WTC11 (cell line): ENCODE data around the gene CAMTA1. TPM values are rescaled to one million over a fixed set of nuclear protein-coding genes. Genes with fewer than 3 reads are reported as not detected.

Source experiments
- ATAC-seq: fragments of 200-7000 bp; cut with Tn5 transposase; 2 replicates; pipeline ENCODE4 v1.10.0; 2021; ENCODE audit warnings: mild to moderate bottlenecking, moderate library complexity
- CTCF ChIA-PET: fragments of 300-600 bp; sonication (Branson Sonifier 250); formaldehyde crosslinking; loops from one replicate; lab custom pipeline; 2021; ENCODE audit warnings: antibody characterized with exemption; lab: Charles Lee
- POLR2A ChIA-PET: fragments of 350-600 bp; sonication (Branson Sonifier 250); formaldehyde crosslinking; loops from one replicate; lab custom pipeline; 2021; ENCODE audit warnings: antibody characterized with exemption; lab: Charles Lee
- DNase-seq: peaks from one replicate; pipeline ENCODE4 v3.0.0; 2021; ENCODE audit warnings: low spot score
- H3K27ac Mint-ChIP-seq: 2 replicates; pipeline ENCODE4 v1.8.0; 2021; ENCODE audit warnings: mixed read lengths
- H3K27me3 Mint-ChIP-seq: 2 replicates; pipeline ENCODE4 v1.8.0; 2021; ENCODE audit warnings: low read depth, mild to moderate bottlenecking, moderate library complexity, mixed read lengths
- H3K36me3 Mint-ChIP-seq: 2 replicates; pipeline ENCODE4 v1.8.0; 2021; ENCODE audit warnings: mixed read lengths
- H3K4me1 Mint-ChIP-seq: 2 replicates; pipeline ENCODE4 v1.8.0; 2022; ENCODE audit warnings: mixed read lengths
- H3K4me3 Mint-ChIP-seq: 2 replicates; pipeline ENCODE4 v1.8.0; 2021; ENCODE audit warnings: mild to moderate bottlenecking, moderate library complexity, mixed read lengths
- H3K9me3 Mint-ChIP-seq: 2 replicates; pipeline ENCODE4 v1.8.0; 2021; ENCODE audit warnings: mixed read lengths
- ATF1 ChIP-seq: sonication (generic); formaldehyde crosslinking; IDR thresholded peaks from 2 replicates; pipeline ENCODE4 v1.8.1; 2023; ENCODE audit warnings: mild to moderate bottlenecking, moderate library complexity, missing genetic modification reagents
- ELF4 ChIP-seq: sonication (generic); formaldehyde crosslinking; IDR thresholded peaks from 2 replicates; pipeline ENCODE4 v1.8.1; 2022; ENCODE audit warnings: low read depth, mild to moderate bottlenecking, moderate library complexity, missing genetic modification reagents
- ESRRA ChIP-seq: sonication (generic); formaldehyde crosslinking; IDR thresholded peaks from 2 replicates; pipeline ENCODE4 v1.8.1; 2022; ENCODE audit warnings: mild to moderate bottlenecking, missing genetic modification reagents, borderline replicate concordance
- GABPB1 ChIP-seq: sonication (generic); formaldehyde crosslinking; IDR thresholded peaks from 2 replicates; pipeline ENCODE4 v1.8.1; 2023; ENCODE audit warnings: mild to moderate bottlenecking, missing genetic modification reagents
- GRHL2 ChIP-seq: fragments of 250-450 bp; sonication (Bioruptor Pico); IDR thresholded peaks from 2 replicates; pipeline ENCODE4 v1.8.0; 2022; ENCODE audit warnings: mild to moderate bottlenecking, moderate library complexity; ENCODE audit not compliant: insufficient replicate concordance, severe bottlenecking
- HMGA2 ChIP-seq: fragments of 250-450 bp; sonication (Bioruptor Pico); IDR thresholded peaks from 2 replicates; pipeline ENCODE4 v1.4.0; 2021; ENCODE audit warnings: mild to moderate bottlenecking, moderate library complexity
- HMGXB4 ChIP-seq: sonication (generic); formaldehyde crosslinking; IDR thresholded peaks from 2 replicates; pipeline ENCODE4 v1.8.1; 2023; ENCODE audit warnings: mild to moderate bottlenecking, moderate library complexity, missing genetic modification reagents
- MXD4 ChIP-seq: fragments of 250-450 bp; sonication (Bioruptor Pico); IDR thresholded peaks from 2 replicates; pipeline ENCODE4 v1.8.0; 2021; ENCODE audit warnings: mild to moderate bottlenecking, moderate library complexity, borderline replicate concordance
- NFYB ChIP-seq: sonication (generic); formaldehyde crosslinking; conservative IDR thresholded peaks from 2 replicates; pipeline ENCODE4 v1.8.0; 2022; ENCODE audit warnings: low read depth, missing genetic modification reagents
- PRRX2 ChIP-seq: fragments of 250-450 bp; sonication (Bioruptor Pico); IDR thresholded peaks from 2 replicates; pipeline ENCODE4 v1.8.0; 2021; ENCODE audit warnings: mild to moderate bottlenecking
- RORB ChIP-seq: fragments of 250-450 bp; sonication (Bioruptor Pico); IDR thresholded peaks from 2 replicates; pipeline ENCODE4 v1.9.0; 2021; ENCODE audit warnings: mild to moderate bottlenecking
- TCF7 ChIP-seq: sonication (generic); formaldehyde crosslinking; IDR thresholded peaks from 2 replicates; pipeline ENCODE4 v1.8.0; 2022; ENCODE audit warnings: mild to moderate bottlenecking, low read depth, missing genetic modification reagents, moderate library complexity
- USF2 ChIP-seq: sonication (generic); formaldehyde crosslinking; IDR thresholded peaks from 2 replicates; pipeline ENCODE4 v1.8.1; 2023; ENCODE audit warnings: mild to moderate bottlenecking, missing genetic modification reagents, moderate library complexity
- ZNF219 ChIP-seq: sonication (generic); formaldehyde crosslinking; IDR thresholded peaks from 2 replicates; pipeline ENCODE4 v1.8.0; 2023; ENCODE audit warnings: missing genetic modification reagents, mild to moderate bottlenecking, borderline replicate concordance
- ZNF281 ChIP-seq: sonication (generic); formaldehyde crosslinking; IDR thresholded peaks from 2 replicates; pipeline ENCODE4 v1.8.0; 2023; ENCODE audit warnings: mild to moderate bottlenecking, missing genetic modification reagents
- ZNF416 ChIP-seq: fragments of 250-450 bp; sonication (Bioruptor Pico); IDR thresholded peaks from 2 replicates; pipeline ENCODE4 v1.9.0; 2021; ENCODE audit warnings: mild to moderate bottlenecking, inconsistent platforms
- ZNF423 ChIP-seq: fragments of 250-450 bp; sonication (Bioruptor Pico); IDR thresholded peaks from 2 replicates; pipeline ENCODE4 v2.1.2; 2022; ENCODE audit warnings: mild to moderate bottlenecking, moderate library complexity
- ZNF512 ChIP-seq: sonication (generic); formaldehyde crosslinking; IDR thresholded peaks from 2 replicates; pipeline ENCODE4 v1.8.1; 2022; ENCODE audit warnings: missing genetic modification reagents, borderline replicate concordance
- total RNA-seq: library from RNA; stranded (reverse); gene quantifications from 3 replicates; pipeline ENCODE4 v1.2.3, GENCODE V29; 2021
- TF ChIP-seq, protein P1 (sequence below): fragments of 250-450 bp; sonication (Bioruptor Pico); IDR thresholded peaks from 2 replicates; pipeline ENCODE4 v1.9.0; 2021; ENCODE audit warnings: mild to moderate bottlenecking
- TF ChIP-seq, protein P2 (sequence below): sonication (generic); formaldehyde crosslinking; IDR thresholded peaks from 2 replicates; pipeline ENCODE4 v1.8.0; 2023; ENCODE audit warnings: missing genetic modification reagents
- TF ChIP-seq, protein P3 (sequence below): sonication (generic); formaldehyde crosslinking; conservative IDR thresholded peaks from 2 replicates; pipeline ENCODE4 v1.8.1; 2022; ENCODE audit warnings: mild to moderate bottlenecking, missing genetic modification reagents
- TF ChIP-seq, protein P4 (sequence below): fragments of 200-600 bp; IDR thresholded peaks from 2 replicates; pipeline ENCODE4 v1.8.0; 2022; ENCODE audit warnings: antibody characterized with exemption
- TF ChIP-seq, protein P5 (sequence below): sonication (generic); formaldehyde crosslinking; IDR thresholded peaks from 2 replicates; pipeline ENCODE4 v1.8.1; 2022; ENCODE audit warnings: mild to moderate bottlenecking, moderate library complexity, missing genetic modification reagents
- TF ChIP-seq, protein P6 (sequence below): sonication (generic); formaldehyde crosslinking; IDR thresholded peaks from 2 replicates; pipeline ENCODE4 v1.8.0; 2022; ENCODE audit warnings: mild to moderate bottlenecking, missing genetic modification reagents

The CAMTA1 gene
- total RNA-seq, 1 experiment from 2014 or later: 86.4 TPM

DNA sequence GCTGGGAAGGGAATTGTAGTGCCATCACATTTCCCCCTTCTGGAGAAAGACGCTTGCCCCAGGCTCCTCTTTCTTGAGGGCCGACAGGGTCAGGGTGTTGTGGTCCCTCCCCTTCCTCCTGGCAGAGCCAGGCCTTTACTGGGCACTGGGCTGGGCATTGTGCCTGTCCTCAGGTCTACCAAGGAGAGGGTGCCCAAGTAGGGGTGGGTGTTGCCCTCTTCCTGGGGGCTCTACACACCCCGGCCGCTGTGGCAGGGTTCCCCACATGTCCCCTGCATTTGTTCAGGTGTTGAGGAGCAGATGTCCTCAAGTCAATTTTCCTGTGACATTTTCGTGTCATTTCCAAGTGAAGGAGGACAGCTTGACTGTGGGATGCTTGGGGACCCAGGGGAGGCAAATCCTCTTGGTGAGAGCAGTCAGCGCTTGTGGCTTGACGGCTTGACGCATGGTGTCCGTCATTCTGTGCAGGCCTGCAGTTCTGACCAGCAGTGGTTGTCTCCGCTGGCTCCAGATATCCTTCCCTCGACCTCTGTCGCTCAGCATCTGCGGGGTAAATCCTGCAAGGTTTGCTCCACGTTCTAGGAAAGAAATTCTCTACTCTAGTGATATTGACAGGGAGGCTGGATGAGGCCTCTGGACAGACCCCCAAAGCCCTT lies 804.0 kb downstream of the CAMTA1 start (continued):
- TF ChIP-seq HMGXB4 (CRISPR knock-in tag) (no peak), GRHL2 (no peak), TCF7 (CRISPR knock-in tag) (no peak), HMGA2 (CRISPR knock-in tag) (no peak), ESRRA (CRISPR knock-in tag) (no peak), RORB (CRISPR knock-in tag) (no peak)
- TF ChIP-seq, protein P1, sequence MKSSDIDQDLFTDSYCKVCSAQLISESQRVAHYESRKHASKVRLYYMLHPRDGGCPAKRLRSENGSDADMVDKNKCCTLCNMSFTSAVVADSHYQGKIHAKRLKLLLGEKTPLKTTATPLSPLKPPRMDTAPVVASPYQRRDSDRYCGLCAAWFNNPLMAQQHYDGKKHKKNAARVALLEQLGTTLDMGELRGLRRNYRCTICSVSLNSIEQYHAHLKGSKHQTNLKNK (CRISPR knock-in tag): no peak
- TF ChIP-seq, protein P2, sequence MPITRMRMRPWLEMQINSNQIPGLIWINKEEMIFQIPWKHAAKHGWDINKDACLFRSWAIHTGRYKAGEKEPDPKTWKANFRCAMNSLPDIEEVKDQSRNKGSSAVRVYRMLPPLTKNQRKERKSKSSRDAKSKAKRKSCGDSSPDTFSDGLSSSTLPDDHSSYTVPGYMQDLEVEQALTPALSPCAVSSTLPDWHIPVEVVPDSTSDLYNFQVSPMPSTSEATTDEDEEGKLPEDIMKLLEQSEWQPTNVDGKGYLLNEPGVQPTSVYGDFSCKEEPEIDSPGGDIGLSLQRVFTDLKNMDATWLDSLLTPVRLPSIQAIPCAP (CRISPR knock-in tag): no peak

- no peak overlapping the region for H3K27ac Mint-ChIP-seq
- H3K36me3 Mint-ChIP-seq: no peaks in the 10 kb centered on the region
- ChIA-PET POLR2A (no interaction called here), CTCF (no interaction called here)
- no peak for ATAC-seq
- no peak overlapping the region for H3K4me3 Mint-ChIP-seq
- 0 out of 2 replicates have a peak, but pooled peaks cover 9% of the 10 kb centered on the region for H3K4me1 Mint-ChIP-seq
- H3K9me3 Mint-ChIP-seq: no peaks in the 10 kb centered on the region
- H3K27me3 Mint-ChIP-seq: no peaks in the 10 kb centered on the region
- no peak for DNase-seq
- TF ChIP-seq ZNF416 (CRISPR knock-in tag) (no peak), USF2 (CRISPR knock-in tag) (no peak), ZNF219 (CRISPR knock-in tag) (no peak), ZNF281 (CRISPR knock-in tag) (no peak), PRRX2 (CRISPR knock-in tag) (no peak), GABPB1 (CRISPR knock-in tag) (no peak), MXD4 (no peak), ELF4 (CRISPR knock-in tag) (no peak), ATF1 (CRISPR knock-in tag) (no peak), ZNF423 (CRISPR knock-in tag) (no peak), ZNF512 (CRISPR knock-in tag) (no peak), NFYB (CRISPR knock-in tag) (no peak)
- TF ChIP-seq, protein P3, sequence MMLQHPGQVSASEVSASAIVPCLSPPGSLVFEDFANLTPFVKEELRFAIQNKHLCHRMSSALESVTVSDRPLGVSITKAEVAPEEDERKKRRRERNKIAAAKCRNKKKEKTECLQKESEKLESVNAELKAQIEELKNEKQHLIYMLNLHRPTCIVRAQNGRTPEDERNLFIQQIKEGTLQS: no peak
- TF ChIP-seq, protein P4, sequence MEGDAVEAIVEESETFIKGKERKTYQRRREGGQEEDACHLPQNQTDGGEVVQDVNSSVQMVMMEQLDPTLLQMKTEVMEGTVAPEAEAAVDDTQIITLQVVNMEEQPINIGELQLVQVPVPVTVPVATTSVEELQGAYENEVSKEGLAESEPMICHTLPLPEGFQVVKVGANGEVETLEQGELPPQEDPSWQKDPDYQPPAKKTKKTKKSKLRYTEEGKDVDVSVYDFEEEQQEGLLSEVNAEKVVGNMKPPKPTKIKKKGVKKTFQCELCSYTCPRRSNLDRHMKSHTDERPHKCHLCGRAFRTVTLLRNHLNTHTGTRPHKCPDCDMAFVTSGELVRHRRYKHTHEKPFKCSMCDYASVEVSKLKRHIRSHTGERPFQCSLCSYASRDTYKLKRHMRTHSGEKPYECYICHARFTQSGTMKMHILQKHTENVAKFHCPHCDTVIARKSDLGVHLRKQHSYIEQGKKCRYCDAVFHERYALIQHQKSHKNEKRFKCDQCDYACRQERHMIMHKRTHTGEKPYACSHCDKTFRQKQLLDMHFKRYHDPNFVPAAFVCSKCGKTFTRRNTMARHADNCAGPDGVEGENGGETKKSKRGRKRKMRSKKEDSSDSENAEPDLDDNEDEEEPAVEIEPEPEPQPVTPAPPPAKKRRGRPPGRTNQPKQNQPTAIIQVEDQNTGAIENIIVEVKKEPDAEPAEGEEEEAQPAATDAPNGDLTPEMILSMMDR: no peak
- TF ChIP-seq, protein P5, sequence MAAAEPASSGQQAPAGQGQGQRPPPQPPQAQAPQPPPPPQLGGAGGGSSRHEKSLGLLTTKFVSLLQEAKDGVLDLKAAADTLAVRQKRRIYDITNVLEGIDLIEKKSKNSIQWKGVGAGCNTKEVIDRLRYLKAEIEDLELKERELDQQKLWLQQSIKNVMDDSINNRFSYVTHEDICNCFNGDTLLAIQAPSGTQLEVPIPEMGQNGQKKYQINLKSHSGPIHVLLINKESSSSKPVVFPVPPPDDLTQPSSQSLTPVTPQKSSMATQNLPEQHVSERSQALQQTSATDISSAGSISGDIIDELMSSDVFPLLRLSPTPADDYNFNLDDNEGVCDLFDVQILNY (CRISPR knock-in tag): no peak
- TF ChIP-seq, protein P6, sequence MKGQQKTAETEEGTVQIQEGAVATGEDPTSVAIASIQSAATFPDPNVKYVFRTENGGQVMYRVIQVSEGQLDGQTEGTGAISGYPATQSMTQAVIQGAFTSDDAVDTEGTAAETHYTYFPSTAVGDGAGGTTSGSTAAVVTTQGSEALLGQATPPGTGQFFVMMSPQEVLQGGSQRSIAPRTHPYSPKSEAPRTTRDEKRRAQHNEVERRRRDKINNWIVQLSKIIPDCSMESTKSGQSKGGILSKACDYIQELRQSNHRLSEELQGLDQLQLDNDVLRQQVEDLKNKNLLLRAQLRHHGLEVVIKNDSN (CRISPR knock-in tag): no peak
These were observed 804.6 kb downstream of the CAMTA1 start for GRCh38 chr1:7589774-7590425.
